IPS DF 6.9 (cell line): ENCODE measurements around the gene TNFSF12.

ENCODE experiments used
- DNase-seq: peaks from one replicate; pipeline ENCODE4 v3.0.0-alpha.2; 2013; ENCODE audit warnings: low read depth, low spot score
- H3K27ac ChIP-seq: one replicate; pipeline ENCODE4 v1.5.1; 2013; ENCODE audit warnings: low read length, control low read depth
- H3K27me3 ChIP-seq: 2 replicates; pipeline ENCODE4 v1.6.1; 2013; ENCODE audit warnings: mild to moderate bottlenecking, low read length; ENCODE audit not compliant: control insufficient read depth, insufficient read depth
- H3K36me3 ChIP-seq: 2 replicates; pipeline ENCODE4 v1.6.1; 2013; ENCODE audit warnings: low read length; ENCODE audit not compliant: control insufficient read depth, insufficient read depth
- H3K4me1 ChIP-seq: 2 replicates; pipeline ENCODE4 v1.6.1; 2013; ENCODE audit warnings: low read length; ENCODE audit not compliant: control insufficient read depth, insufficient read depth
- H3K4me3 ChIP-seq: 2 replicates; pipeline ENCODE4 v1.5.1; 2013; ENCODE audit warnings: mild to moderate bottlenecking, low read length
- H3K9me3 ChIP-seq: 2 replicates; pipeline ENCODE4 v1.6.1; 2013; ENCODE audit warnings: low read length, inconsistent platforms; ENCODE audit not compliant: control insufficient read depth, insufficient read depth
- WGBS: extraction: QIAGEN DNeasy Blood & Tissue Kit; methylation state at CpG from one replicate; pipeline ENCODE4 v1.1.7; 2013; ENCODE audit warnings: mixed read lengths, missing lambda C conversion rate; ENCODE audit not compliant: insufficient read length, insufficient coverage; 5-methylcytosine and 5-hydroxymethylcytosine counted together

TNFSF12 gene

DNA sequence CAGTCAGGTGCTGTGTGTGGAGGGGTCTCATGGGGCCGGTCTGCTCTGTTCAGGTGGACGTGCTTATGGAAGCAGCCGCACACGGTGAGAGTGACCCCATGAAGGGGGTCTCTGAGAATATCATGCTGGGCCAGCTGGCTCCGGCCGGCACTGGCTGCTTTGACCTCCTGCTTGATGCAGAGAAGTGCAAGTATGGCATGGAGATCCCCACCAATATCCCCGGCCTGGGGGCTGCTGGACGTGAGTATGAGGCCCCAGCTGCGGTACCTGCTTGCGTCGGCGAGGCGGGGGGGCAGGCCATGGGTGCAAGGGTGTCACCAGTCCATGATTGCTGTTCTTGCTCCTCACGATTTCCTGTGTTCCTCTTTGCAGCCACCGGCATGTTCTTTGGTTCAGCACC lies 36.8 kb upstream of the TNFSF12 start:
- no peaks in the 10 kb centered on the region for H3K27me3 ChIP-seq
- H3K36me3 ChIP-seq = peaks cover 54% of the 10 kb centered on the region
- no peak overlapping the region for H3K4me3 ChIP-seq
- WGBS = no CpG with 5 or more reads among the region's 15 CpGs
- no peaks in the 10 kb centered on the region for H3K4me1 ChIP-seq
- no peak overlapping the region for H3K27ac ChIP-seq
- no peak for DNase-seq
- no peaks in the 10 kb centered on the region for H3K9me3 ChIP-seq

DNA sequence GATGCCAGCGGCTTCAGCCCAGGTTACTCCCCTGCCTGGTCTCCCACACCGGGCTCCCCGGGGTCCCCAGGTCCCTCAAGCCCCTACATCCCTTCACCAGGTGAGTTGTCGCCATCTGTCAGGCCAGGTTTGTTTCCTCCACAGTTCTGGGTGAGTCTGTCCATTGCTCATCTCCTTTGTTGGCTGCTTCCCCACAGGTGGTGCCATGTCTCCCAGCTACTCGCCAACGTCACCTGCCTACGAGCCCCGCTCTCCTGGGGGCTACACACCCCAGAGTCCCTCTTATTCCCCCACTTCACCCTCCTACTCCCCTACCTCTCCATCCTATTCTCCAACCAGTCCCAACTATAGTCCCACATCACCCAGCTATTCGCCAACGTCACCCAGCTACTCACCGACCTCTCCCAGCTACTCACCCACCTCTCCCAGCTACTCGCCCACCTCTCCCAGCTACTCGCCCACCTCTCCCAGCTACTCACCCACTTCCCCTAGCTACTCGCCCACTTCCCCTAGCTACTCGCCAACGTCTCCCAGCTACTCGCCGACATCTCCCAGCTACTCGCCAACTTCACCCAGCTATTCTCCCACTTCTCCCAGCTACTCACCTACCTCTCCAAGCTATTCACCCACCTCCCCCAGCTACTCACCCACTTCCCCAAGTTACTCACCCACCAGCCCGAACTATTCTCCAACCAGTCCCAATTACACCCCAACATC lies 35.9 kb upstream of the TNFSF12 start:
- no peak overlapping the region for H3K27ac ChIP-seq
- no peaks in the 10 kb centered on the region for H3K9me3 ChIP-seq
- no peak overlapping the region for H3K4me3 ChIP-seq
- WGBS = no CpG with 5 or more reads among the region's 20 CpGs
- no peak for DNase-seq
- no peaks in the 10 kb centered on the region for H3K27me3 ChIP-seq
- peaks cover 53% of the 10 kb centered on the region for H3K36me3 ChIP-seq
- H3K4me1 ChIP-seq = no peaks in the 10 kb centered on the region

- Histone ChIP-seq H3K36me3 (peaks cover 46% of the 10 kb centered on the region), H3K4me3 (no peak overlapping the region), H3K4me1 (no peaks in the 10 kb centered on the region), H3K27me3 (no peaks in the 10 kb centered on the region), H3K27ac (no peak overlapping the region), H3K9me3 (no peaks in the 10 kb centered on the region)
- no CpG with 5 or more reads among the region's 17 CpGs for WGBS
- no peak for DNase-seq
Measured at GRCh38 chr17:7513850-7514419, 34.9 kb upstream of the TNFSF12 start.

DNA sequence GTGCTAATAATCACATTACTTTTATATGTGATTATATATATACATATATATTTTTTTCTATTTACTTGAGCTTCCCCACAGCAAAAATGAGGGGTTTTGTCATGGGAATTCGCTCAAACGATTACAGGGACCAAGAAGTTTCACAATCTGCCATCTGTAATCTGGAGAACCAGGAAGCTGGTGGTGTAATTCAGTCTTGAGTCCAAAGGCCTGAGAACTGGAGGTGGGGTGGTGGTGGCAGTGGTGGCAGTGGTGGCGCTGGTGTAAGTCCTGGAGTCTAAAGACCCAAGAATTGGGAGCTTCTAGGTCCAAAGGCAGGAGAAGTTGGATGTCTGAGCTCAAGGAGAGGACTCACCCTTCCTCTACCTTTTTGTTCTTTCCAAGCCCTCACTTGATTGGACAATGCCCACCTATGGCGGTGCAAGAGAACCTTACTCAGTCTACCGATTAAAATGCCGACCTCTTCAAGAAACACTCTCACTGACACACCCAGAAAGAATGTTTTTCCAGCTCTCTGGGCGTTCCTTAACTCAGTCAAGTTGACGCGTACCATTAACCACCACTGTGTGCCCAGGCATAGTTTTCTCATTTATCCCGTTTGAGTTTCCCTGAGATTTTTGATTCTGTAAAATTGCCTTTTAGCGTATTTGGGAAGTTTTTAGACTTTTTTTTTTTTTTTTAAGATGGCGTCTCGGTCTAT lies 32.8 kb upstream of the TNFSF12 start:
- Histone ChIP-seq H3K4me1 (no peaks in the 10 kb centered on the region), H3K27ac (no peak overlapping the region), H3K4me3 (no peak overlapping the region), H3K36me3 (peaks cover 32% of the 10 kb centered on the region), H3K9me3 (no peaks in the 10 kb centered on the region), H3K27me3 (no peaks in the 10 kb centered on the region)
- no peak for DNase-seq
- no CpG with 5 or more reads among the region's 13 CpGs for WGBS

- peak; percentile 45 for DNase-seq
Measured at GRCh38 chr17:7523033-7523432, 25.8 kb upstream of the TNFSF12 start.

DNA sequence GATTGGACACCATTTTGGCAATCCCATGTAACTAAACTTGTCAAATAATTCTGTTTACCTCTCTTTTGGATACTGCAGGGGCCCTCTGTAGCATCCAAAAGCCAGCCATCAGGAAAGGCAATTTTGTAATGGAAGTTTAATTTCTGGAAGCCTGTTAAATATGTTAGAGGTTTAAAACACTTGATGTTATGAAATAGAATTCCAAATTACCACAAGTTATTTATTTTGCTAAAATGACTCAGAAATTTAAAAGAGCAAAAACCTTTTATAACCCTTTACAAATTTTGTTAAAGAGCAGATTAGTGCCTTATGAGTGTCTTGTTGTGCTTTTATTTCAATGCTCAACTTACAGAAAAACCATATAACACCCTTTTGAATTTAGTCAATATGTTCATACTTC lies 20.0 kb upstream of the TNFSF12 start:
- Histone ChIP-seq H3K27ac (no peak overlapping the region), H3K27me3 (no peaks in the 10 kb centered on the region), H3K36me3 (no peaks in the 10 kb centered on the region), H3K4me1 (no peaks in the 10 kb centered on the region), H3K4me3 (no peak overlapping the region), H3K9me3 (peaks cover 1% of the 10 kb centered on the region)
- no peak for DNase-seq

More at GRCh38 chr17:7523033-7523432, 25.8 kb upstream of the TNFSF12 start:
- no peaks in the 10 kb centered on the region; the same call in 1 of the 2 replicates for H3K9me3 ChIP-seq
- no peaks in the 10 kb centered on the region for H3K27me3 ChIP-seq
- no peaks in the 10 kb centered on the region for H3K36me3 ChIP-seq
- H3K4me3 ChIP-seq = no peak overlapping the region
- no peaks in the 10 kb centered on the region for H3K4me1 ChIP-seq
- no peak overlapping the region for H3K27ac ChIP-seq
- WGBS = no CpG with 5 or more reads among the region's 10 CpGs

DNA sequence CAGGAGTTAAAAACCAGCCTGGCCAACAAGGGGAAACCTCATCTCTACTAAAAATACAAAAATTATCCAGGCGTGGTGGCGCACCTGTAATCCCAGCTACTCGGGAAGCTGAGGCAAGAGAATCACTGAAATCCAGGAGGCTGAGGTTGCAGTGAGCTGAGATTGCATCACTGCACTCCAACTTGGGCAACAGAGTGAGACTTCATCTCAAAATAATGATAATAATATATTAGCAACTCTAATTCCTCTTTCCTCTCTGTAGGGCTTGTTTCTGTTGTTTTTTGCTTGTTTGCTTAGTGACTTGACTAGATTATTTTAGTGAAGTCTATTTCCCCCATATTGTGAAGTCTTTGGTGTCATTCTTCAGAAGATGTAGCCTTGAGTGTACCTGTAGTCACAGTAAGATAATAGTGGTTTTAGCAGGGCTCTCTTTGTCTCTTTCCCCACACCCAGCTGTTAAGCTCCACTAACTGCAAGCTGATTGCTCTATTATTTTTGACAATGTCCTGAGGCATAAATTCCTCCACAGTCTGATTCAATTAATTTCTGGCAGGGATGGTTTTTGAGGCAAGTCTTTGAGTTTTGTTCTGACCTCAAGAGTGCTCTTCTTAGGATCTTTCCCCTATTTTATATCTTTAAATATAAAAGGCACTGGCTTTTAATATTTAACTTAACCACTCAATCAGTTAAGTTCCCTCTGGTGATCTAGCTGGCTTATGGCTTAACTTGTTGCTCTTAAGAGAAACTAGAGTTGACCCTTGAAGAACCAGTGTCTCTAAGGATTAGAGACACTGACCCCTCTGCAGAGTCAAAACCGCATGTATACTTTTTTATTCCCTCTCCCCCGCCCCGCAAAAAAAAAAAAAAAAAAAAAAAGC lies 18.6 kb upstream of the TNFSF12 start:
- no CpG with 5 or more reads among the region's 6 CpGs for WGBS
- Histone ChIP-seq H3K27ac (no peak overlapping the region), H3K4me1 (no peaks in the 10 kb centered on the region), H3K27me3 (no peaks in the 10 kb centered on the region; the same call in 1 of the 2 replicates), H3K36me3 (no peaks in the 10 kb centered on the region), H3K4me3 (no peak overlapping the region), H3K9me3 (peaks cover 1% of the 10 kb centered on the region)
- no peak for DNase-seq

GRCh38 chr17:7538050-7538449 lies 10.8 kb upstream of the TNFSF12 start:
- no peaks in the 10 kb centered on the region; the same call in 1 of the 2 replicates for H3K27me3 ChIP-seq
- no peak for DNase-seq
- H3K27ac ChIP-seq = no peak overlapping the region
- H3K36me3 ChIP-seq = no peaks in the 10 kb centered on the region
- H3K9me3 ChIP-seq = no peaks in the 10 kb centered on the region
- H3K4me3 ChIP-seq = no peak overlapping the region
- H3K4me1 ChIP-seq = no peaks in the 10 kb centered on the region
- no CpG with 5 or more reads among the region's 3 CpGs for WGBS

GRCh38 chr17:7538891-7539545 lies 9.8 kb upstream of the TNFSF12 start:
- no peaks in the 10 kb centered on the region for H3K4me1 ChIP-seq
- no peak for DNase-seq
- no CpG with 5 or more reads among the region's 11 CpGs for WGBS
- no peaks in the 10 kb centered on the region for H3K36me3 ChIP-seq
- H3K4me3 ChIP-seq = no peak overlapping the region
- H3K27ac ChIP-seq = no peak overlapping the region
- H3K27me3 ChIP-seq = no peaks in the 10 kb centered on the region; the same call in 1 of the 2 replicates
- H3K9me3 ChIP-seq = no peaks in the 10 kb centered on the region
